Stimulated activated memory B cell treated with anti-CD40 and anti-IgM and Interleukin-4, amounts not matched to agents 10 μg/mL and 1 μg/mL and 100 μg/mL, for 72 hours (primary cell): ENCODE measurements around the gene PSMB3.

Source experiments
- ATAC-seq: fragments of 150-1000 bp; cut with Tn5 transposase; 2 replicates; pipeline ENCODE4 v1.10.0; 2021
- H3K27ac Mint-ChIP-seq: one replicate; pipeline ENCODE4 v1.8.0; 2022; ENCODE audit warnings: mild to moderate bottlenecking, mixed read lengths
- H3K27me3 Mint-ChIP-seq: one replicate; pipeline ENCODE4 v1.8.0; 2022; ENCODE audit warnings: mixed read lengths
- H3K36me3 Mint-ChIP-seq: one replicate; pipeline ENCODE4 v1.8.0; 2022; ENCODE audit warnings: mixed read lengths
- H3K4me1 Mint-ChIP-seq: one replicate; pipeline ENCODE4 v1.8.0; 2022; ENCODE audit warnings: mixed read lengths
- H3K4me3 Mint-ChIP-seq: one replicate; pipeline ENCODE4 v1.8.0; 2022; ENCODE audit warnings: mild to moderate bottlenecking, moderate library complexity, mixed read lengths
- H3K9me3 Mint-ChIP-seq: one replicate; pipeline ENCODE4 v1.8.0; 2022; ENCODE audit warnings: mixed read lengths

Gene PSMB3

DNA sequence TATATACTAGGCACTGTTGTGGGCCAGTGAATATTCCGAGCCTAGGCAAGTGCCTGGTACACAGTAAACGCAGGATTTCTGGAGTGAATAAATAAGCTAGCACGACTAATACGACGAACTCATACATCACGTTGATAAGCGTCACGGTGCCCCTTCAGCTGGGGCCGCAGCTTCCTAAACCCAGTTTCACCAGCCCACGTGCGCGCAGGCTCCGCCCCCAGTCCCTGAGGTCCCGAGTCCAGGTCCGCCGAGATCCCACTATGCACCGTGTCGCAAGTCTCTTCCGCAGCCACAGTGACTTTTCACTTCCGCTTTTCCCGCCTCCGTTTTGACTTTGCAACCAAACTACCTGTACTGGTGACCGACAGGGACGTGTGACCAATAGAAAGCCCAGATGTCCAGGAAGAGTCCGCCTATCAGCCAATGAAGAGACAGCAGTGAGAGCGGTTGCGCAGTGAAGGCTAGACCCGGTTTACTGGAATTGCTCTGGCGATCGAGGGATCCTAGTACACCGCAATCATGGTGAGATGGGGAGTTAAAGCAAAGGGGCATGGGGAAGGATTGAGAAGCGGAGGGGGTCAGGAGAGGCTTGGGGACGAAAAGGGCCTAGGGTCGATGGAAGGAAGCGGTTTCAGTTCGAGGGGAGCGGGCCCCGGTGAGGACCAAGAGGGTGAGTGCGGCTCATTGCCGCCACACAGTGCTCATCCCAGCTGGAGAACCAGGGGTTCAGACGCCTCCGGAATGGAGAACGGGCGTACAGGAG is at the start of gene PSMB3:
TSS of gene PSMB3 (plus strand) at position 434 of the 763 bp plus-strand sequence. CDS start at position 520, 86 bp downstream.
- ATAC-seq: peak; percentile 95
- Mint-ChIP-seq H3K4me1 (peaks cover 41% of the 10 kb centered on the region), H3K27ac (peak within 1 kb of the TSS; percentile 85), H3K9me3 (no peaks in the 10 kb centered on the region), H3K36me3 (peaks cover 12% of the 10 kb centered on the region), H3K4me3 (peak within 1 kb of the TSS; percentile 92), H3K27me3 (peaks cover 28% of the 10 kb centered on the region)

DNA sequence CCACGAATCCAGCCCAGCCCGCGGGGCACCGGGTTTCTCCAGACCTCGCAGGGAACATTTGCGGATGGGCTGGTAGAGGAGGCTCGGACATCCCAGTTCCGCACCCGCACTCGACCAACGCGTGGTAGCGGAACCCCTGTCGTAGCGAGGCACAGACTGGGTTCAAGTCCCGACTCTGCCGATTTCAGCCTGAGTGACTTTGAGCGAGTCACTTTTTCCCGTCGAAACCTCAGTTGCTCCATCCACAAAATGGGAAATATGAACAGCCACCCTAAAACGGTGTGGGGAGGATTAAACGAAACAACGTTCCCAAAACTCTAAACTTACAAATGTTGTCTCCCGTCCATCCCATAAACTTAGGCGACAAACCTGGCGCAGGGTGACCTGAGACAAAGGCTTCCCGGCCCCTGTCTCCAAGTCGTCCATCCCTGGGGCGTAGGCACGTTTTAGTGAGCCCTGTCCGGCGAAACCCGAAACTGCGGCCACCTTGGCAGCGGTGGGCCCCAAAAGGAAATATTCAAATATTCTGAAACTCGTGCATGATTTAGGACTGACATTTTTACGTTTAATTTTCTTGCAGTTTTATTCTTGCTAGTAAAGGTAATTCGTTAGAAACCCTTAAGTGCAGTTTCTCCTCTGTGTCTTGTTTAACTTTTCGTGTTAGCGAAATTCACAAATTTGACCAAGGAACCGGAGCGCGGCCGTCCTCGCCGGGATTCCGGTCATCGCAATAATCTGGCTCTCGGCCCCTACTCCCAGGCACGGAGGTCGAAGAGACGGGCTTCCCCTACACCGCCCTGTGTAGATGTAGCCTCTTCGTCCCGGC is 49.4 kb upstream of the PSMB3 start:
- H3K27me3 Mint-ChIP-seq: no peaks in the 10 kb centered on the region
- peaks cover 68% of the 10 kb centered on the region for H3K4me1 Mint-ChIP-seq
- peak overlapping the region; percentile 100 for H3K27ac Mint-ChIP-seq
- ATAC-seq: no peak
- H3K4me3 Mint-ChIP-seq: peak overlapping the region; percentile 91
- peaks cover 6% of the 10 kb centered on the region for H3K9me3 Mint-ChIP-seq
- H3K36me3 Mint-ChIP-seq: peaks cover 3% of the 10 kb centered on the region

DNA sequence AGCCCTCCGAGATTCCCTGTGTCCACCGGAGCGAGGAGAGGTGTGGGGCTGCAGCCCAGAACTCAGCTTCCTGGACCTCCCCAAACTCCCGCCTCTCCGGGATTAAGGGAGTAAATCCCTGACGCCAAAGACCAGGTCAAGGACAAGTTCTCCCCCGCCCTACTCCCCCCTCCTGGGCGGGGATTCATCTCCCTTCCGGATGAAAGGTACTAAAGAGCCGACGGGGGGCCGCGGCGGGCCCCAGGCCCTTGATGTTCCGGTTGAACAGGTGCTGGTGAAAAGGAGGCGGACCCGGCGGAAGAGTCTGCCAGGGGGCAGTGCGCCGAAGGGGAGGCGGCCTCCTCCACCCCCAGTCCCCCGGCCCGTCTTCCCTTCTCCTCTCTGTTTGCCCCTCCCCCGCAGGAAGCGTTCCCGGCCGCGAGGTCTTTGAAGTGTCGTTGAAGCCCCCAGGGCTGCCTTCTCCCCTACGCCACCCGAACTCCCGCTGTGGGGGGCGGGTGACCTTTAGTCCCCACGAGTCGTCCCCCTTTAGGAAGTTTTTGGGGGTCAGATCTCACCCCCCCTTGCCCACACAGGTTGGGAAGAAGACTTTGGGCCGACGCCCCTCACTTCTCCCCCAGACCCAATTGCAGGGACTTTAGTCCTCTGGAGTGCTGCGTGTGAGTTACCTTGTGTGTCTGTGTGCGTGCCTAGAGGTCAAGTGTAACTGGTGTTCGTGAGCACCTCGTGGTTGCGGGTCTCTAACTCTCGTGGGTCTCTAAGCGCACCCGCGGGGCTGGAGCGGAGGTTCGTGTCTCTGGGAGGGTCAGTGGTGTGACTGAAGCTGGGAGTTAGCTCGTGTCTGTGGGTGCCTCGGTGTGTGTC is 48.6 kb upstream of the PSMB3 start:
- ATAC-seq: peak; percentile 25
- Mint-ChIP-seq H3K27me3 (no peaks in the 10 kb centered on the region), H3K4me3 (peak overlapping the region; percentile 91), H3K9me3 (peaks cover 6% of the 10 kb centered on the region), H3K4me1 (peaks cover 70% of the 10 kb centered on the region), H3K36me3 (peaks cover 6% of the 10 kb centered on the region), H3K27ac (peak overlapping the region; percentile 100)

DNA sequence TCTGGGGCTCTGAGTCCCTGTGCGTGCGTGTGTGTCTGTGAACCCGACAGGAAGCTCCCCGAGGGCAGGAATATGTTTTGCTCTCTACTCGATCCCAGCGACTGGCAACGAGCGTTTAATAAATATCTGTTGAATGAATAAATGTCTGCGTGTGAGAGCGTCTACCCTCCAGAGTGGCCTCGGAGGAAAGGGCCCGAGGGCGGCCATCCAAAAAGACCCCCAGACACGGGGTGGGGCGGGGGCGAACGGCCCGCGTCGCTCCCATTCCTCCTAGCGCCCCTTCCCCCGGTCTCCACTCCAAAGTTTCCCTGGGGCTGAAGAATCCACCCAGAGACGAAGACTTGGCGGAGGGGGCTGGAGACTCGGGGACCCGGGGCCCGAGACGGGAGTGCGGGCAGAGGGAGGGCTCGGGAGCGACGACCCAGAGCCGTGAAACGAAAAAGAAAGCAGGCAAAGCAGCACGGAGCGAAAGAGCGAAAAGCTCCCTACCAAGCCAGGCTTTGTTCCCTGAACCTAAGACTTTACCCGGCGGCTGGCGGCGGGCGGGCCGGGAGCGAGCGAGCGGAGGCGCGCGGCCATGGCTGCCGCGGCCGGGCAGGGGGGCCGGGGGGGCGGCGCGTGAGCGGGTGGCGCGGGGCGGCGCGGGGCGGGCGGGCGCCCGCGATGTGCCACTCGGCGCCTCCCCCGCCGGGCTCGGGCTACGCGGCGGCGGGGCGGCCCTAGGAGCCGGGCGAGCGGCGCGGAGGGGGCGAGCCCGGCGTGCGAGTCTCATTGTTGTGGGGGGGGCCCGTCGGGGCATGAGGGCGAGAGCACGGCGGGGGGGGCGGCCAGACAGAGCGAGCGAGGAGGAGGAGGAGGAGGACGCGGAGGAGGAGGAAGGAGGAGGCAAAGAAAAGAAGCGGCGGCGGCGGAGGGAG is 47.7 kb upstream of the PSMB3 start, which contains the start of gene MLLT6:
TSS of gene MLLT6 (plus strand) at position 668 of the 917 bp plus-strand sequence. CDS start 360 bp downstream, outside the sequence.
- peak within 1 kb of the TSS; percentile 91 for H3K4me3 Mint-ChIP-seq
- H3K4me1 Mint-ChIP-seq: peaks cover 71% of the 10 kb centered on the region
- H3K27me3 Mint-ChIP-seq: no peaks in the 10 kb centered on the region
- H3K36me3 Mint-ChIP-seq: peaks cover 15% of the 10 kb centered on the region
- ATAC-seq: peak; percentile 46
- H3K27ac Mint-ChIP-seq: peak within 1 kb of the TSS; percentile 100
- H3K9me3 Mint-ChIP-seq: peaks cover 4% of the 10 kb centered on the region

DNA sequence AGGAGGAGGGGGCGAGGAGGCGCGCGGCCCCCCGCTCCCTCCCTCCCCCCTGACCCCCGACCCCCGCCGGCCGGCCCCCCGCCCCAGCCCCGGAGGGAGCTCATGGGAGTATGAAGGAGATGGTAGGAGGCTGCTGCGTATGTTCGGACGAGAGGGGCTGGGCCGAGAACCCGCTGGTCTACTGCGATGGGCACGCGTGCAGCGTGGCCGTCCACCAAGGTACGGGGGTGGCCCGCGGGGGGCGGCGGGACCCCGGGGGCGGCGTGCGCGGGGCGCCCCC is 47.1 kb upstream of the PSMB3 start:
- peaks cover 21% of the 10 kb centered on the region for H3K36me3 Mint-ChIP-seq
- H3K27me3 Mint-ChIP-seq: no peaks in the 10 kb centered on the region
- H3K9me3 Mint-ChIP-seq: no peaks in the 10 kb centered on the region
- H3K4me1 Mint-ChIP-seq: peaks cover 71% of the 10 kb centered on the region
- H3K4me3 Mint-ChIP-seq: peak overlapping the region; percentile 91
- peak overlapping the region; percentile 100 for H3K27ac Mint-ChIP-seq
- no peak for ATAC-seq

DNA sequence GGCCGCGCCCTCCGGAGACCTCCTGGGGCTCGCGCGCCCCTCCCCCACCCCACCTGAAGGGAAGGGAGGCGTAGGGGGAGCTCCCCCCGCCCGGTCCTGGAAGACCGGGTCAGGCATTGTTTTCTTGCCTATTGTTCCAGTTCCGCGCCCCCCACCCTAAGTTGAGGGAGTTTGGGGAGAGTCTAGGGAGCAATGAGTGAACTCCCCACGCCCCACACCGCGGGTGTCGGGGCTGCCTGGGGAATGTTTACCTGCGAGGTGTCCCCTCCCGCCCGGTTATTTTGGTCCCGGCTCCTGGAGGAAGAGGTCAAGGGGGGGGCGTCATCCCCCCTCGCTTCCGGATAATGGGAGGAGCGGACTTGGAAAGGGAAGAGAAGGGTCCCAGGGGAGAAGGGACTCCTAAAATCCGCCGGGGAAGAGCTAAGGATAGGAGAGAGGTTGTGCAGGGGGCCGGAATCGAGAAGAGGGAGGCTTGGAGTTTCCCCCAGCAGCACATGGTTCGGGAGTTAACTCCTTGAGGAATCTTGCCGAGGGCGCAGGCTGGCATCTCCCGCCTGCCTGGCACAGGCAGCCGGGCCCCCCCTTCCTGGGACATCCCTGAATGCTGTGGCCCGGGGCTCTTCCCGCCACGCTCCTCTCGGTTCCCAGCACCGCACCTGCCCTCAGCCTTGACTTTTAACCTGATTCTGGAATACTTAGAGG is 46.6 kb upstream of the PSMB3 start:
- peak overlapping the region; percentile 91 for H3K4me3 Mint-ChIP-seq
- peaks cover 75% of the 10 kb centered on the region for H3K4me1 Mint-ChIP-seq
- H3K27ac Mint-ChIP-seq: peak overlapping the region; percentile 100
- peaks cover 25% of the 10 kb centered on the region for H3K36me3 Mint-ChIP-seq
- no peaks in the 10 kb centered on the region for H3K9me3 Mint-ChIP-seq
- no peak for ATAC-seq
- no peaks in the 10 kb centered on the region for H3K27me3 Mint-ChIP-seq

DNA sequence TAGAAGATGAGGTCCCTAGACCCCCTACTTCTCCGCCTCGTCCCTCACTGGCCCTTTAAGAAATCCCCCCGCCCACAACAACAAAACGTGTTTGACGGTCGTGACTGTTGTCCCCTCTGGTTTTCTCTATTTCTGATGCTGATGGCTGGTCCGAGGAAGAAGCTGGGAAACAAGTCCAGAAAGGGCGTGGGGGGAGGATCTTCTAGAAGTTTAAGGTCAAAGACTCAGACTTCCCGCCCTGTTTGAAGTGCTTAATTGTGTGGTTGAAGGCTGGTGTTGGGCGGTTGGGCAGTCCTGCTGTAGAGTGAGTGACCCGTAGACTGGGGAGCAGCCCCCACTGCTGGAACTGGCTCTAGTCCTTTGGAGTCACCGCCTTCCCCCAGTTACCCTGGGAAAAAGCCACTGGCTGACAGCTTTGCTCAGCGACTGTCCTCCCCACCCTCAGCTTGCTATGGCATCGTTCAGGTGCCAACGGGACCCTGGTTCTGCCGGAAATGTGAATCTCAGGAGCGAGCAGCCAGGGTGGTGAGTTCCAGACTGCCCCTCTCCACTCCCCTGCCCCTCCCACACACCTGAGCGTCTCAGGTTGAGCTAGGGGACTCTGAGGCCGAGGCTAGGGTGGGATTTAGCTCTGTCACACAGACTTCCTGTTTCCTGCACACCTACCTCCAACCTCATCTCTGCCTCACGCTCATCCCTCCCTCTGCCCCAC is 45.9 kb upstream of the PSMB3 start:
- Mint-ChIP-seq H3K4me1 (peaks cover 74% of the 10 kb centered on the region), H3K27me3 (no peaks in the 10 kb centered on the region), H3K9me3 (no peaks in the 10 kb centered on the region), H3K27ac (peak overlapping the region; percentile 100), H3K36me3 (peaks cover 33% of the 10 kb centered on the region), H3K4me3 (peak overlapping the region; percentile 91)
- ATAC-seq: no peak

DNA sequence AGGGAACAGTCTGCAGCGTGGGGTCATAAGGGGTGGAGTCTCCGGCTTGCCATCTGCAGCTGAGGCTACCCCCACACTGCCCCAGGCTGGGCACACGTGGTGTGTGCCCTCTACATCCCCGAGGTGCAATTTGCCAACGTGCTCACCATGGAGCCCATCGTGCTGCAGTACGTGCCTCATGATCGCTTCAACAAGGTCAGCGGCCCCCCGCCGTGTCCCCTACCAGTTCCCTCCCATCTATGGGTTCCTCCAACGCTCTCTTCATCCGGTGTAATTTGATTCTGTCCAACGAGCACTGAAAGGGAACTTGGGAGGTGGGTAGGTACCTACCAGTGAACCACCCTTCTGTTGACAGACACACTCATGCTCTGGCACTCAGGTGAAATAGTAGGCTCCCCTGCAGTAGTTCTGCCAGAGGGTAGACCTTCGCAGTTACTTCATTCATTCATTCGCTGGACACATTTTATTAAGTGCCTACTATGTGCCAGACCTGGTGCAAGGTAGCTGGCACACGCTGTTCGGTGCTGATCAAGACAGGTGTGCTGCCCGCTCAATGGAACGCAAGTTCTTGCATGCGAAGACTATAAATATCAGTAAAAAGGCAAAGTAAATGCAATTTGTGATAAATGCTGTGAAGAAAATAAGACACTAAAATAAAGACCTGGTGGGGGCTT is 44.7 kb upstream of the PSMB3 start:
- ATAC-seq: no peak
- Mint-ChIP-seq H3K36me3 (peaks cover 42% of the 10 kb centered on the region), H3K4me3 (no peak overlapping the region), H3K27ac (peak overlapping the region; percentile 10), H3K27me3 (no peaks in the 10 kb centered on the region), H3K9me3 (no peaks in the 10 kb centered on the region), H3K4me1 (peaks cover 72% of the 10 kb centered on the region)

DNA sequence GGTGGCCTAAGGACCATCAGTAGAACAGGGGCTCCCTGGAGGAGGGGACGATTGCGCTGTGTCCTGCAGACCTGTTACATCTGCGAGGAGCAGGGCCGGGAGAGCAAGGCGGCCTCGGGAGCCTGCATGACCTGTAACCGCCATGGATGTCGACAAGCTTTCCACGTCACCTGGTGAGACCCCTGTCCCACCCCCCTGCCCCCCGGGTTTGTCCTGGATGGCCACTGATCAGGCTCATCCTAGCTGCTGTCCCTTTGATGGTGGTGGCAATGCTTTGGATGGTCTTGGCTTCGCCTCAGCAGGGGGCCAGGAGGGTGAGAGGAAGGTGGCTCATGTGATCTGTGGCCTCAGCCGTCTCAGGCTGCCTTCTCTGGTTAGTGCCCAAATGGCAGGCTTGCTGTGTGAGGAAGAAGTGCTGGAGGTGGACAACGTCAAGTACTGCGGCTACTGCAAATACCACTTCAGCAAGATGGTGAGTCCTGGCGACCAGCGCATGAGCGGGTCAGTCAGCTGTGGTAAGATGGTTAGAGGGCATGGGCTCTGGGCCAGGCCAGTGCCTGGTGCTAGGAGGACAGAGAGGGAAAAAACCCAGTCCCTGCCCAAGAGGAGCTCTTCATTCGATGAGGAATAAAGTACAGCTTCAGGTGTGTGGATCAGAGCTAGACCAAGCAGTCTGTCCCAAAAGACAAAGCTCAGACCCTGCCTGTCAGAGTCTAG is 43.3 kb upstream of the PSMB3 start:
- H3K36me3 Mint-ChIP-seq: peaks cover 54% of the 10 kb centered on the region
- ATAC-seq: no peak
- H3K4me1 Mint-ChIP-seq: peaks cover 58% of the 10 kb centered on the region
- no peaks in the 10 kb centered on the region for H3K27me3 Mint-ChIP-seq
- peak overlapping the region; percentile 40 for H3K27ac Mint-ChIP-seq
- no peak overlapping the region for H3K4me3 Mint-ChIP-seq
- H3K9me3 Mint-ChIP-seq: no peaks in the 10 kb centered on the region

DNA sequence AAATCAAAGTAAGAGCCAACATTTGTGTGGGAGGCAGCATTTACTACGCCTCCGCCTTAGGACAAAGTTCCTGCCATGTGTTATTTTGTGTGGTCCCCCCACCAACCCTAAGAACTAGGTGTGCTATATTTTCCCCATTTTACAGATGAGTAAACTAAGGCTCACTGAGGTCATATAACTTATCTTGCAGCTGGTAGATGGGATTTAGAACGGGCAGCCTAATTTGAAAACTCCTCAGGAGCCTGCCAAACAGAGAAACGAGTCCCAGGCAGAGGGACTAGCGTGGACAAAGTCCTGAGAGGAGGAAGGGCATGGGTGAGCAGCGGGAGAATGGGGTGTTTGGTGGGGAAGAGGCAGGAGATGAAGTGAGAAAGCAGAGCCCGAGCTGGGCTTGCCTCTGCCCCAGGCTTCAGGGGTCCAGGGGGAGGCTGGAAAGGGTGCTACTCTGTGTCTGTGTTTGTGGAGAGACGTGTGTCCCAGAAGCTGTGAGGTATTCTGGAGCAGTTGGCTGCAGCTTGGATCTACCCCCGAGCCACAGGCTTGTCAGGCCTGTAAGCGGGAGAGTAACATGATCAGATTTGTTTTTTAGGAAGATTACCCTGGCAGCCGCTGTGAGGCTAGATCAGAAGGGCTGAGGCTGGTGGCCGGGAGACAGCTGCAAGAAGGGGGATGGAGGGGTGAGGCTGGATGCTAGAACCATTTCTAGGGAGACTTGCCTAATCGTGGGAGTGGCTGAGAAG is 42.5 kb upstream of the PSMB3 start:
- no peaks in the 10 kb centered on the region for H3K9me3 Mint-ChIP-seq
- no peaks in the 10 kb centered on the region for H3K27me3 Mint-ChIP-seq
- peaks cover 60% of the 10 kb centered on the region for H3K4me1 Mint-ChIP-seq
- peaks cover 62% of the 10 kb centered on the region for H3K36me3 Mint-ChIP-seq
- no peak overlapping the region for H3K4me3 Mint-ChIP-seq
- ATAC-seq: no peak
- peak overlapping the region; percentile 40 for H3K27ac Mint-ChIP-seq

DNA sequence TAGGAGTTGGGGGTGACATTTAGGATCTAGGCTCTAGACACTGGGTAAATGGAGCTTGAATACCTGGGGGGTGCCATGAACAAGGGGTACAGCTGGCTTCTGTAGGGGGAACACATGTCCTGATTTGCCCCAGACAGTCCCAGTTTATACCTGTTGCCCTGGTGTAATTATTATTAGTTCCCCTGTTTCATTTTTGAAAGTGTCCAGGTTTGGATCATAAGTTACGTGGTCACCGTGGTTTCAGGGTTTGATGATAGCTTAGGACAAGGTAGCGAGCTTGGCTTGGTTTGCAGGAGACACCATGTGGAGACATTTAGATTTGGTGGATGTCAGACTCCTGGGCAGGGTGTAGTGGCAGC is 42.0 kb upstream of the PSMB3 start:
- peak overlapping the region; percentile 40 for H3K27ac Mint-ChIP-seq
- no peaks in the 10 kb centered on the region for H3K9me3 Mint-ChIP-seq
- H3K4me3 Mint-ChIP-seq: no peak overlapping the region
- H3K36me3 Mint-ChIP-seq: peaks cover 66% of the 10 kb centered on the region
- no peaks in the 10 kb centered on the region for H3K27me3 Mint-ChIP-seq
- ATAC-seq: no peak
- H3K4me1 Mint-ChIP-seq: peaks cover 65% of the 10 kb centered on the region

DNA sequence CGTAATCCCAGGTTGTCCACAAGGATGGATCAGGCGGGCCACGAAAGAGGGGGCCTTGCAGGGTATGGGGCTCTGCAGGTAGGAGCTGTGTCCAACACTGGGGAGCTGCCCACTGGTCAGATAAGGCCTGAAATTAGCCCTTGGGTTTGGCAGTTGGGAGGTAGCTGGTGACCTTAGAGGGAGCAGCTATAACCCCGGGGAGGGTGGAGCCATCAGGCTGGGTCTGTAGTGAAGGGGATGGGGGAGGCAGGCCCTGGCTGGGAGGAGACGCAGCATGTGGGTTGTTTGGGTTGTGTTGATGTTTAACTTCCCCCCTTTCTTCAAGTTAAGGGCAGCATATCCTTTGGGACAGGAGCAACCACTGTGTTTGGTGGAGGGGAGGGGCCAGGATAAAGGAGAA is 41.6 kb upstream of the PSMB3 start:
- peak overlapping the region; percentile 40 for H3K27ac Mint-ChIP-seq
- H3K27me3 Mint-ChIP-seq: no peaks in the 10 kb centered on the region
- peaks cover 70% of the 10 kb centered on the region for H3K36me3 Mint-ChIP-seq
- H3K4me1 Mint-ChIP-seq: peaks cover 66% of the 10 kb centered on the region
- H3K9me3 Mint-ChIP-seq: no peaks in the 10 kb centered on the region
- no peak for ATAC-seq
- H3K4me3 Mint-ChIP-seq: no peak overlapping the region
